Thoracic aorta (tissue), 2 donors: ENCODE data around the gene CADM4. TPM values are rescaled to one million over a fixed set of nuclear protein-coding genes. Genes with fewer than 3 reads are reported as not detected.
"Not testable (repeated sequence)": the region's sequence is repeated elsewhere in the genome, so short reads cannot be mapped to it uniquely, and the experiment has no call there.

Experiments
- ATAC-seq: fragments of 150-250 bp; one replicate; pipeline ENCODE4 v1.8.0; 2017; ENCODE audit warnings: low read depth; ENCODE audit not compliant: insufficient number of reproducible peaks, low FRiP score
- DNase-seq: peaks from one replicate; pipeline ENCODE4 v3.0.0-alpha.2; 2020; ENCODE audit warnings: low spot score
- H3K27ac ChIP-seq, 2 donors: fragments of 200-600 bp; sonication (generic); 1 replicate in 1 of 2; 2 replicates in 1 of 2; pipeline ENCODE4 v1.5.1; 2016; ENCODE audit warnings: mild to moderate bottlenecking in 2 of 2, moderate library complexity in 2 of 2
- H3K27me3 ChIP-seq: fragments of 200-600 bp; sonication (generic); replicated peaks from 2 replicates; pipeline ENCODE4 v1.6.0; 2016; ENCODE audit warnings: mild to moderate bottlenecking; ENCODE audit not compliant: insufficient read depth
- H3K36me3 ChIP-seq: fragments of 200-600 bp; sonication (generic); one replicate; pipeline ENCODE4 v1.5.1; 2016
- H3K4me1 ChIP-seq, 2 donors: fragments of 200-600 bp; sonication (generic); 1 replicate in 1 of 2; 2 replicates in 1 of 2; pipeline versions ENCODE4 v1.5.1 to v1.6.0; 2016; ENCODE audit warnings: low read depth in 2 of 2, mild to moderate bottlenecking in 1 of 2; ENCODE audit not compliant: control insufficient read depth in 1 of 2
- H3K4me3 ChIP-seq: fragments of 200-600 bp; sonication (generic); 2 replicates; pipeline ENCODE4 v1.5.1; 2016; ENCODE audit warnings: mild to moderate bottlenecking
- H3K9me3 ChIP-seq: fragments of 200-600 bp; sonication (generic); 2 replicates; pipeline ENCODE4 v1.5.1; 2016
- CTCF ChIP-seq: fragments of 200-600 bp; sonication (generic); IDR thresholded peaks from one replicate; pipeline ENCODE4 v1.5.1; 2019; ENCODE audit warnings: antibody characterized with exemption
- total RNA-seq, 2 donors: library from RNA; depleted of rRNA; stranded (reverse); fragments of >200 nt; gene quantifications; one replicate each; pipeline versions ENCODE4 v1.1.0 to v1.2.3, GENCODE V29; 2016

The CADM4 gene
- total RNA-seq, 2 donors from 2014 or later, result 1.9 to 5.6 TPM

- Histone ChIP-seq H3K27me3 (no peaks in the 10 kb centered on the region), H3K36me3 (peaks cover 7% of the 10 kb centered on the region), H3K4me1 (no peaks in the 10 kb centered on the region), H3K9me3 (no peaks in the 10 kb centered on the region), H3K4me3 (no peak overlapping the region), H3K27ac (no peak overlapping the region)
- ATAC-seq (no peak), DNase-seq (no peak)
- TF ChIP-seq CTCF, result no peak
Observed at GRCh38 chr19:43606569-43607229, 33.0 kb downstream of the CADM4 start.

GRCh38 chr19:43605875-43606568 lies 33.6 kb downstream of the CADM4 start:
- Histone ChIP-seq H3K4me1 (no peaks in the 10 kb centered on the region), H3K27me3 (no peaks in the 10 kb centered on the region), H3K4me3 (no peak overlapping the region), H3K27ac (no peak overlapping the region), H3K9me3 (no peaks in the 10 kb centered on the region), H3K36me3 (peaks cover 6% of the 10 kb centered on the region)
- ATAC-seq, result no peak
- no peak for DNase-seq
- TF ChIP-seq CTCF, result no peak

GRCh38 chr19:43600326-43600725 lies 39.3 kb downstream of the CADM4 start:
- peaks cover 8 to 20% of the 10 kb centered on the region in 2 donors for H3K4me1 ChIP-seq
- not testable (repeated sequence) for H3K9me3 ChIP-seq, H3K27ac ChIP-seq, ATAC-seq, H3K4me3 ChIP-seq, DNase-seq, H3K36me3 ChIP-seq, H3K27me3 ChIP-seq

- no peak for DNase-seq
- peaks cover 10% of the 10 kb centered on the region for H3K36me3 ChIP-seq
- H3K27ac ChIP-seq, result no peak overlapping the region
- ATAC-seq, result no peak
- no peak for TF ChIP-seq CTCF
- no peak overlapping the region for H3K4me3 ChIP-seq
- H3K9me3 ChIP-seq, result no peaks in the 10 kb centered on the region
- H3K27me3 ChIP-seq, result no peaks in the 10 kb centered on the region
- H3K4me1 ChIP-seq, result peaks cover 12 to 26% of the 10 kb centered on the region in 2 donors
Observed at GRCh38 chr19:43599635-43600295, 39.9 kb downstream of the CADM4 start.

GRCh38 chr19:43598445-43599240 lies 41.0 kb downstream of the CADM4 start:
- TF ChIP-seq CTCF, result no peak
- no peaks in the 10 kb centered on the region for H3K9me3 ChIP-seq
- no peaks in the 10 kb centered on the region for H3K27me3 ChIP-seq
- H3K36me3 ChIP-seq, result peaks cover 12% of the 10 kb centered on the region
- no peak for ATAC-seq
- no peak overlapping the region for H3K4me3 ChIP-seq
- peaks cover 22 to 37% of the 10 kb centered on the region in 2 donors for H3K4me1 ChIP-seq
- H3K27ac ChIP-seq, result no peak overlapping the region
- DNase-seq, result no peak
